CD4-positive, alpha-beta T cell treated with Interleukin-2 at 100 ng/mL for 4 hours (primary cell): Measurements from ENCODE around the gene EAF2.
"Not testable (repeated sequence)": the region's sequence is repeated elsewhere in the genome, so short reads cannot be mapped to it uniquely, and the experiment has no call there.

ENCODE experiments used
- DNase-seq: peaks from one replicate; pipeline ENCODE4 v3.0.0-alpha.2; 2020; ENCODE audit warnings: low spot score

Gene EAF2

DNA sequence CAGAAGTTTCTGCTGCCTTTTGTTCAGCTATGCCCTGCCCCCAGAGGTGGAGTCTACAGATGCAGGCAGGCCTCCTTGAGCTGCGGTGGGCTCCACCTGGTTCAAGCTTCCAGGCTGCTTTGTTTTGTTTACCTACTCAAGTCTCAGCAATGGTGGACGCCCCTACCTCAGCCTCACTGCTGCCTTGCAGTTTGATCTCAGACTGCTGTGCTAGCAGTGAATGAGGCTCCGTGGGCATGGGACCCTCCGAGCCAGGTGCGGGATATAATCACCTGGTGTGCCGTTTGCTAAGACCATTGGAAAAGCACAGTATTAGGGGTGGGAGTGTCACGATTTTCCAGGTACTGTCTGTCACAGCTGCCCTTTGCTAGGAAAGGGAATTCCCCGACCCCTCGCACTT lies 28.2 kb downstream of the EAF2 start:
- DNase-seq: not testable (repeated sequence)

DNA sequence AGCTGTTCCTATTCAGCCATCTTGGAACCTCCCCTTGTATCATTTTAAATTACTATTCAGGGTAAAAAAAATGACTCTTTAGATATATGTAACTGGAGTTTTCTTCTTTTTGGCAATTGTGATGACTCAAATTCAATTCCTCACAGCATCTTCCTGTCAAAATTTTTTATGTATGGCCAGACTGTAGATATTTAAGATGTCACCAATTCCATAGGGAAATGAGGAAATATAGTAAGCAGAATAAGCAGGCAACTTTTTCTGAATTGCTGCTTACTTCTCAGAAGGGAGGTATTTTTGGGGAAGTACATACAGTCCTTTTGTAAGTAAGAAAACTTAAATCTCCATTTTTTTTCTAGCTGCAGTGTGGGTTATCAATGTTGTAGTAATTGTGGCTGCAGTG lies 28.8 kb downstream of the EAF2 start:
- DNase-seq: no peak

DNA sequence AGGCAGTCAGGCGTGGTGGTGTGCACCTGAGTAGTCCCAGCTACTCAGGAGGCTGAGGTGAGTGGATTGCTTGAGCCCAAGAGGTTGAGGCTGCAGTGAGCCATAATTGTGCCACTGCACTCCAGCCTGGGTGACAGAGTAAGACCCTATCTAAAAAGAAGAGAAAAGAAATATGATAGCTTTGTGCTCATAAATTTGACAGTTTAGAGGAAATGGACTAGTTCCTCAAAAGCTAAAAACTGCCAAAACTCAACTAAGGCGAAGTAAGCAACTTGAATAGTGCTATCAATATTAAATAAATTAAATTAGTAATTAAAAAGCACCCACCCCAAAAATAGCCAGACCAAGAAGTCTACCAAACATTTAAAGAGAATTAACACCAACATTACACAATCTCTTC lies 34.7 kb downstream of the EAF2 start:
- no peak for DNase-seq

DNA sequence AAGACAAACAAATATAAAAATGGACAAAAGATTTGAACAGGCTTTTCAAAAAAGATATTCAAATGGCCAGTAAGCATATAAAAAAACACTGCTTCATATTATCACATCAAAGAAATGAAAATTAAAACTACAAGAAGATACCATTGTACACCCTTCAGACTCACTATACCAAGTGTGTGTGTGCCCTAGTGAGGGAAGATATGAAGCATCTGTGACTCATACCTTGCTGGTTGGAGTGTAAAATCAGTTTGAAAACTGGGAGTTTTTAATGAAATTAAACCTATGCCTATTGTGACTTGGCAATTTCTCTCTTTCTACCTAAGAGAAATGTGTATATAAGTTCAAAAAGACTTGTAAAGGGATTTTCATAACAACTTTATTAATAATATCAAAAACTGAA lies 35.7 kb downstream of the EAF2 start:
- no peak for DNase-seq

DNA sequence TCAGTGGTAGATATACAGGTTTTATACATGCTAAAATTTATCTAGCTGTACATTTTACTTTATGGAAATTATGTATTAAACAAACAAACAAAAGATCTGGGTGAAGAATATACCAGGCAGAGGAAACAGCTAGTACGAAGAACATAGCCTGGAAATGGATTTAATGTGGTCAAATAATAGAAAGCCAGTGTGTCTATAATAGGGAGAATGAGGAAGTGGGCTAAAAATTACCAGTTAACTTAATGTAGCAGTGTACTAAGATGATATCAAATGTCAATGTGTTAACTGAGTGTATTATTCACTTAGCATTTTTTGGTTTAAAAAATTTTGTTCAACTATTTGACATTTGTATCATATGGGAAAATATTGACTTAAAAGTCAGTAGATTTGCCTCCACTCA lies 36.4 kb downstream of the EAF2 start:
- no peak for DNase-seq

DNA sequence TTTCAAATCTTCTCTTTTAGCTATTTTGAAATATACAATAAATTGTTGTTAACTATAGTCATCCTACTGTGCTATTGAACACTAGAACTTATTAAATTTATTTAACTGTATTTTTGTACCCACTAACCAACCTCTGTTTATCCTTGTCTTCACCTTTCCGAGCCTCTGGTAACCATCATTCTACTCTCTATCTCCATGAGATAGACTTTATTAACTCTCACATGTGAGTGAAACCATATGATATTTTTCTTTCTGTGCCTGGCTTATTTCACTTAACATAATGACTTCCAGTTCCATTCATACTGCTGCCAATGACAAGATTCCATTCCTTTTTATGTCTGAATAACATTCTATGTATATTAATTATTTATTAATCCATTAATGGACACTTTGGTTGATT lies 43.4 kb downstream of the EAF2 start:
- no peak for DNase-seq

DNA sequence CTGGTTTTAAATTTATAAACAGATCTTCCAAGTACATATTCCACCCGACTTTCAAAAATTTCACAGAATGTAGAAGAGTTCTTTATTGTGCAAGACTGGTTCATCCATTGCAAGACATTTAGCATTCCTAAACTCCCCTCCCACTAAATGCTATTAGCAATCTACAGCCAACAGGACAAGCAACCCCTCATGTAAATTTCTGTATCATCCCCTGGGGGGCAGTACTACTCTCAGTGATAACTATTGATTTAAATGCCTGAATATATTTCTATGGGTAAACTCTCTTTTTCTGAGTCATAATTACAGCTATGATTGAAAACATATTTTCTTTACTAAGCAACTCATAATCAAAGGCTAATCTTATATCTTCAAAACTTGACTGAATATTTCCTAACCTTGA lies 48.5 kb downstream of the EAF2 start:
- DNase-seq: no peak

DNA sequence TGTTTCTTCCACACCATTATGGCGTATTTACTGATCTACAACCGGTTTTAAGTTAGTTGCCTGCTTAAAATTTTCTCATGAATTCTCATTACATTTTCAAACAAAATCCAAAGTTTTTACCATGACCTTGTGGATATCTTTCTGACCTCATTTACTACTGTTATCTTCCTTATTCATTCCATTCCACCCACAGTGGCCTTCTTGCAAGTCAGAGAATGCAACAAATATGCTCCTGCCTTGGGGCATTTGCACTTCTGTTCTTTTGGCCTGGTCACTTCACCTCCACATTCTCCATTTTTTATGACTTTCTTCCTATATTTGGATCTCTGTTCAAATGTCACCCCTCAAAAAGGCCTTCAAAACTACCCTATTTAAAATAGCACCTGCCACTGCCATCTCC lies 50.4 kb downstream of the EAF2 start:
- no peak for DNase-seq

DNA sequence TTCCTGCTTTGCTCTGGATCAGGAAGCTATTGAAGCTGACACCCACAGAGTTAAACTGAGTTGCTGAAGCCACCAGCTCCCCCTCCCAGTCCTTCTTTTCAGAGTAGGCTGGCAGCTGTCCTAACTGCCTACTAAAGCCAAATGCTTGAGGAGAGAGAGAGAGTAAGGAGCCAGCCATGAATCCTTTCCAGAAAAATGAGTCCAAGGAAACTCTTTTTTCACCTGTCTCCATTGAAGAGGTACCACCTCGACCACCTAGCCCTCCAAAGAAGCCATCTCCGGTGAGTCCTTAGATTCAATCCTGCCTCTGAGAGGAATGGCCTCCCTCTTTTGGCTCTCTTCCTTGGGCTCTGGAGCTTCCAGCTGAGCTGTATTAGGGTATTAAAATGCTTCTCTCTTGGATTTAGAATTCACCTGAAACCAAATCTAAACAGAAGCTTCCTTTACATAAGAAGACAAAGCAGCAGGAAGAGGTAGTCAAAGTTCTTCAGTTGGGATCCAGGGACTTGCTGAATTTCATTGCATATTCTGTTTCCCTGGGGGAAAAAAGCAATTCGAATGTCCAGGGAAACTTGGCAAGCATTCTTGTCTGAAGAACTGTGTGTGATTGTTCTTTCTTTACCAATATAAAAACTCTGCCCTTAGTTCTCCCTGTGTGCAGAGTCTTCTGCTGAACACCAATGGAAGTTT lies 59.4 kb downstream of the EAF2 start, which contains the start of gene SLC15A2:
TSS of gene SLC15A2 (plus strand) at position 101 of the 690 bp plus-strand sequence. CDS start at position 177, 76 bp downstream.
- DNase-seq: no peak

DNA sequence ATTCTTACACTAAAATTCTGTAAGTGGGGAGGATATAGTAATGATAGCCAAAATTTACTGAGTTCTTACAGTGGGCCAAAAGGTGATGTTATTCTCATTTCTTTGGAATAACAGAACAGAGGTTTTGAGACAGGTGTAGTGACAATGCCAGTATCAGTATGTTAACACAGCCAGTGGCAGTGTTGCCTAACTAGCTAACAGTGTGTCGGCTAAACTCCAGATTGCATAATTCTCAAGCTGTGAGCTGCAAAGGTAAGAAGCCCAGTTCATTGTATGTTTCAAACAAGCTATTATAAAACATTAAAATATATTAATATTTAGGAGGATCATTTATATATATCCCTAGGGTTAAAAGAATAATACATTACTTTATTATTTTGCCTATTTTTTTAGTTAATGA lies 60.1 kb downstream of the EAF2 start:
- DNase-seq: no peak

DNA sequence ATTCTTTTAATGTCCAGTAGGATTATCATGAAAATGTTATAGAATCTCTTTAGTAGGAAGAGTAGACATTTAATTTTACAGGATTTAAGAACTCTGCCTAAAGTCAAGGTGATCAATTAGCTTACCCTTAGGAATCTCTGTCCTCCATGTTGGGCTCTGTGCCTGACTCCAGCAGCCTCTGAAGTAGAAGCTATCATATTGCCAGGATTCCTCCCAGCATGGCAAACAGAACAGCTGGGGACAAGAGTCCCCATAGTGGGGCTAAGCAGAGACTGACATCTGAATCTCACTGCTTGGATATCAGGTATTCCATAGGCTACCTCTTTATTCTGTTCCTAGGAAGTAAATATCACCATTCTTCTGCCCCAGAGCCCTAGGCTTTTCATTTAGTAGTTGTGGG lies 60.7 kb downstream of the EAF2 start:
- no peak for DNase-seq

DNA sequence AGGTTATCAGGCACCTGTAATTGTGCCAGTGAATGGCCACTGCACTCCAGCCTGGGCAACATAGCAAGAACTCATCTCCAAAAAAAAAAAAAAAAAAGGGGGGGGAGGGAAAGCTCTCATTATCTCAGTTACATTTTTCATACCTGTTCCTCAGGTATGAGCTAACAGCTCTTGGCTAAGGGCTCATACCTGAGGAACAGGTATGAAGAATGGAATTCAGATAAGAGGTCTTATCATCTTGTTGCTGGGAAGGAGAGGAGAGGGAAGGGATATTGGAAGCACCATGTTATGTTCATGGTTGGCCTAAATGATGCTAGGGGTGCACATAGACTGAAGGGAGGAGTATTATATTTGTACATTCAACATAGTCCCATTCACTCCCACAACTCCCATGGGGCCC lies 61.8 kb downstream of the EAF2 start:
- no peak for DNase-seq

DNA sequence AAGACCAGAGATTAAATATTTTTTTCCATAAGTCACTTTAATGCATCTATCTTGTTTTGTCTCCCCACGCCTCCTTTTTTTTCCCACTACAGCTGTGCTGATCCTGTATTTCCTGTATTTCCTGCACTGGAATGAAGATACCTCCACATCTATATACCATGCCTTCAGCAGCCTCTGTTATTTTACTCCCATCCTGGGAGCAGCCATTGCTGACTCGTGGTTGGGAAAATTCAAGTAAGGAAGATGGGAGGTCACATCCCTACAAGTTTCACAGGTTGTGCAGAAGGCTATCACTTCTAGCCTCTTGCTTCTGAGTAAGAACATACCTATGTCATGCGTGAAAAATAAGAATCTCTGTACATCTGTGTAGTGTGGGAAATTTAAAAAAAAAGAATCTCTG lies 62.3 kb downstream of the EAF2 start:
- no peak for DNase-seq

DNA sequence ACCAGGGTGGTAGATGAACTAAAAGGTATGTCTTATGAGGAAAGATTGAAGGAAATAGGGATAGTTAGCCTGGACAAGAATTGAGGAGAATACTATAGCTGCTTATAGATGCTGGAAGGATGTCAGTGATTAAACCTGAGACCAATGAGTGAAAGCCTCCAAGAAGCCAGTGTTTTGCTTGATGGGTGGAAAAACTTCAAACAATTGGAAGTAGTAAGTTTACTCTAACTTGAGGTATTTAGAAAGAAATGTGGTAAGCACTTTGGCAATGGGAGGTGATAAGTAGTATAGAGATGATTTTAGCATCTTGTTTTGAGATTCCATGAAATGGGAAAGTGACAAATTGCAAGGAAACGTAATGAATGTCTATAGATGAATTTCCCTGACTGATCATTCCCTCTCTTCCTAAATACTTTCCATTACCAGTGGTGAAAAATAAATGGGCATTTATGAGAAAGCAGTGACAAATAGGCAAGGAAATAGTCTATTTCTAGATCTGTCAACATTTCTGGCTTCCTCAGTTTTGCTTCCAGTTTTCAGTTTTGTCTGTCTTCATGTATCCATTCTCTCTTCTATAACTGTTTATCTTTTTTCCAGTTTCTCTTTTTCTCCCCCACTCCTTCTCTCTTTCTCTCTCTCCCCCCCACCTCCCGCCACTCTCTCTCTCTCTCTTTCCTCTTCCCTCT lies 78.4 kb downstream of the EAF2 start:
- no peak for DNase-seq

DNA sequence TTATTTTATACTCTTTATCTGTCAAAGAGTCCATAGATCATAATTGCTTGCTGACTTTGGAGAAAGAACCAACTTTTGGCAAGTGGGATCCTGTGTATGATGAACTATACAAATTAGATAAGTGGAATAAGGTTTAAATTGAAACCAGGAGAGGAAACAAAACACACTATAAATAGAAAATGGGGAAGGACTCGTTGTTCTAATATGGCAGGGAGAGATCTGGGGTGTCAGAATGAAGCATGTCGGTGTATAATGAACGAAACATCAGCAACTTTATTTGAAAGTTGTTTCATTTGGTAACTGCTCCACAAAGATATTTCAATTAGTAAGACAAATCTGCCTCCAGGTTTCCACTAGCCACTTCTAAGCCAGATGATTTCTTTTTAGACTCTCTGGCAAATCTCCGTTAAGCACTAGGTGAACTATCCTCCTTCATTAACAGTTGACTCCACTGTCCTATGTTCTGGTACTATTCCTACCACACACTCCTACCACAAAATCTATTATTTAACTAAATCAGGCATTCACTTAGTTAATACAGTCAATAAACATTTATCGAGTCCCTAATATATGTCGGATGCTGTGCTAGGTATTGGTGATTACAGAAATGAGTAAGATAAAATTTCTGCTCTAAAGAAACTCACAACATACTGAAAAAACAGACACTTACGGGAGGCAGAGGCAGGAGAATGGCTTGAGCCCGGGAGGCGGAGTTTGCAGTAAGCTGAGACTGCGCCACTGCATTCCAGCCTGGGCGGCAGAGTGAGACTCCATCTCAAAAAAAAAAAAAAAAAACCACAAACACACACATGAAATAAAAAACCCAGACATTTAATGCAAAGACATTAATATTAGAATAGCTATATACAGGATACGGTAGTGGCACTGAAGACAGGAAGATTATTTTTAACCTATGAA lies 79.3 kb downstream of the EAF2 start:
- no peak for DNase-seq

DNA sequence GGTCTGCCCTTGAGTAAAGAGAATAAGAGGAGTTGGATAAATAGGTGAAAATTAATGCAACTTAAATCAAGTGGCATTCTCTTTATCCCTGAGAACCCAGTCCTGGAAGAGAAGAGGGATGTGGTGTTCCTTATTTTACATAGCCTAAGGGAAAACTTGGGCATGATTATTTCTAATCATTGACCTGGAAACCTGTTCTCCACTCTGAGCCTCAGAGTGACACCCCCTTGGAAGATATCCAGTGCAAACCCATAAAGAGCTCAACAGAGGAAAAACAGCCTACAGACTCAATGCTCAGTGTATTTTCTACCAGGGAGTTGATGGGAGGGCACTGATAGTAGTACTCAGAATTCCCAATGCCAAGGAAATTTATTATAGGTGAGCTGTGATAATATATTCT lies 81.2 kb downstream of the EAF2 start:
- DNase-seq: no peak

DNA sequence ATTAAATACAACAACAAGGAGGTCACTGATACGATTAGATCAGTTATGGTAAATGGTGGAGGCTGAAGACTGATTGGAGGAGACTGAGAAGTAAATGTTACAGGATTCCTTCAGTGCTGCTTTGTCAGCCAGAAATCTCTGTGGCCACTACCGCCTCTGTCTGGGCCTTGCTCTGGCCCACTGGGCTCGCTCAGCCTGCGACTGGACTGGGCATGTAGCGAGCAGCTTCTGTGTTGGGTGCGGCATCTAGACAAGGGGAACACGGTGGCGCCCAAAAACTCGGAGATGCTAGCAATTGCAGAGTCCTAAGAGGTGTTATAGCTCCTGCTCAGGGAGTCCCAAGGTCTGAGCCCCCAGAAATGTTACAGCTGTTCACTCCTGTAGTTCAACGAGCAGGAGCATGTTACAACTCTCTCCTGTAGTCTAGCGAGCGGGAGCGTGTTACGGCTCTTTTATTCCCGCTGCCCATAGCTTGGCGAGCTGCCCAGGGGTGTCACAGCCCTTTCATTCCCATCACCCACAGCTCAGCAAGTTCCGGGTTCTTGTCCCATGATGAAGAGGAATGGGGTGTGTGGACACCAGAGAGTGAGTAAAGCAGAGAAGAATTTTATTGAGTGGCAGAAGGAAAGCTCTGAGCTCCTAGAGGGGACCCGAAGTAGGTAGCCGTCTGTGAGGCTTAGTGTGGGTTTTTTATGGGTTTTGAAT lies 83.9 kb downstream of the EAF2 start:
- no peak for DNase-seq

DNA sequence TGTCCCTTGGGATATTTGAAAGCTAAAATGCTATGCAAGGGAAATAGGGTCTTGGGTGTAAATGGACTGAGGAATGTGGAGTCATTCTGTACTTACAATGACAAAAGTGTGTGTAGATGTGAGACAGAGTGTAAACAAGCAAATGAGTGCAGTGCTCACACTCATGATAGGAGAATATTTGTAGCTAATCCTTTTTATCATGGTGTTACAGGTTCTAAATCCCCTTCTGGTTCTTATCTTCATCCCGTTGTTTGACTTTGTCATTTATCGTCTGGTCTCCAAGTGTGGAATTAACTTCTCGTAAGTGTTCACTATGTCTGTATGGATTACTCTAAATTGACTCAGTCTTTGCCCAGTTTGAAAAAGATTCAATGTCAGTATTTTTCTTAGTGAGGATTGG lies 89.7 kb downstream of the EAF2 start:
- DNase-seq: no peak

DNA sequence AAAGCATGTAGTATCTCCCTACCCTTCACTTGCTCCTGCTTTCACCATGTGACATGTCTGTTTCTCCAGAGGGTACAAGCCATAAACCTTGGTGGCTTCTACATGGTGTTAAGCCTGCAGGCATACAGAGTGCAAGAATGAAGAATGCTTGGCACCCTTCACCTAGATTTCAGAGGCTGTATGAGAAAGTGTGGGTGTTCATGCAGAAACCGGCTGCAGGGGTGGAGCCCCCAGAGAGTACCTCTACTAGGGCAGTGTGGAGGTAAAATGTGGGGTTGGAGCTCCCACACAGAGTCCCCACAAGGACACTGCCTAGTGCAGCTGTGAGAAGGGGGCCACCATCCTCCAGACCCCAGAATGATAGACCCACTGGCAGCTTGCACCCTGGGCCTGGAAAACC lies 91.4 kb downstream of the EAF2 start:
- DNase-seq: no peak
